Activated B cell treated with CpG ODN at 0.5 μM for 24 hours (primary cell): ENCODE measurements around the gene PPP1R37. TPM values are rescaled to one million over a fixed set of nuclear protein-coding genes. Genes with fewer than 3 reads are reported as not detected.
"Not testable (repeated sequence)": the region's sequence is repeated elsewhere in the genome, so short reads cannot be mapped to it uniquely, and the experiment has no call there.

Source experiments
- ATAC-seq: fragments of 200-7000 bp; cut with Tn5 transposase; one replicate; pipeline ENCODE4 v1.10.0; 2021; ENCODE audit warnings: low read depth, mild to moderate bottlenecking, moderate library complexity
- CTCF ChIA-PET: fragments of 350-600 bp; sonication (Branson Sonifier 250); formaldehyde crosslinking; loops from one replicate; lab custom pipeline; 2021; ENCODE audit warnings: antibody characterized with exemption; lab: Charles Lee
- POLR2A ChIA-PET: fragments of 350-600 bp; sonication (Branson Sonifier 250); formaldehyde crosslinking; loops from one replicate; lab custom pipeline; 2021; ENCODE audit warnings: antibody characterized with exemption; lab: Charles Lee
- DNase-seq: peaks from one replicate; pipeline ENCODE4 v3.0.0; 2022
- H3K27ac Mint-ChIP-seq: one replicate; pipeline ENCODE4 v1.8.0; 2020; ENCODE audit warnings: mixed read lengths
- H3K27me3 Mint-ChIP-seq: one replicate; pipeline ENCODE4 v1.8.0; 2021; ENCODE audit warnings: mixed read lengths
- H3K36me3 Mint-ChIP-seq: one replicate; pipeline ENCODE4 v1.8.0; 2021; ENCODE audit warnings: low read depth, mixed read lengths
- H3K4me1 Mint-ChIP-seq: one replicate; pipeline ENCODE4 v1.8.0; 2021; ENCODE audit warnings: mixed read lengths
- H3K4me3 Mint-ChIP-seq: one replicate; pipeline ENCODE4 v1.8.0; 2020; ENCODE audit warnings: mild to moderate bottlenecking, mixed read lengths
- H3K9me3 Mint-ChIP-seq: one replicate; pipeline ENCODE4 v1.8.0; 2020; ENCODE audit warnings: mixed read lengths
- CTCF ChIP-seq: fragments of 200-600 bp; IDR thresholded peaks from one replicate; pipeline ENCODE4 v1.8.0; 2022; ENCODE audit warnings: antibody characterized with exemption, mild to moderate bottlenecking
- intact Hi-C: fragments of 100-400 bp; cut with micrococcal nuclease; formaldehyde crosslinking; loops from one replicate; pipeline ENCODE4 v1.15.1; 2024
- total RNA-seq: library from RNA; stranded (reverse); gene quantifications from 2 replicates; pipeline ENCODE4 v1.2.3, GENCODE V29; 2022

PPP1R37 gene
- total RNA-seq, 1 donor from 2014 or later, result 27.2 TPM

- CTCF ChIA-PET, result no interaction called here
- peak overlapping the region; percentile 12 for H3K27ac Mint-ChIP-seq
- peak overlapping the region; percentile 15 for H3K4me3 Mint-ChIP-seq
- no peaks in the 10 kb centered on the region for H3K36me3 Mint-ChIP-seq
- no peaks in the 10 kb centered on the region for H3K27me3 Mint-ChIP-seq
- no peaks in the 10 kb centered on the region for H3K9me3 Mint-ChIP-seq
- peak; percentile 45 for ATAC-seq
- intact Hi-C loops, result loop anchor here (2.0 kb wide), 1 partner anchor 14 kb away; no protein-coding TSS in a partner anchor
- H3K4me1 Mint-ChIP-seq, result peaks cover 77% of the 10 kb centered on the region
- POLR2A ChIA-PET, result interaction anchor here (1.0 to 1.4 kb wide), 3 partner anchors 20 to 115 kb away, joined by 3 read pairs; no protein-coding TSS in a partner anchor
- no peak for DNase-seq
- TF ChIP-seq CTCF, result no peak
These were observed 24.2 kb downstream of the PPP1R37 start for GRCh38 chr19:45117167-45117594.

- intact Hi-C loops, result loop anchor here (2.0 kb wide), 1 partner anchor 15 kb away; no protein-coding TSS in a partner anchor
- Mint-ChIP-seq H3K36me3 (no peaks in the 10 kb centered on the region), H3K27ac (no peak overlapping the region), H3K9me3 (no peaks in the 10 kb centered on the region), H3K27me3 (no peaks in the 10 kb centered on the region), H3K4me3 (no peak overlapping the region), H3K4me1 (peaks cover 82% of the 10 kb centered on the region)
- no peak for ATAC-seq
- DNase-seq, result no peak
- CTCF ChIA-PET, result interaction anchor here (0.8 kb wide), 1 partner anchor 25 kb away, joined by 5 read pairs; the partner anchor contains the start of gene PPP1R37
- POLR2A ChIA-PET, result interaction anchor here (1.0 to 1.5 kb wide), 6 partner anchors 15 to 116 kb away, joined by 3 to 4 read pairs (median 3); no protein-coding TSS in a partner anchor
- TF ChIP-seq CTCF, result no peak
These were observed 24.7 kb downstream of the PPP1R37 start for GRCh38 chr19:45117671-45118070.

- H3K27me3 Mint-ChIP-seq, result no peaks in the 10 kb centered on the region
- H3K4me3 Mint-ChIP-seq, result peak overlapping the region; percentile 49
- no peaks in the 10 kb centered on the region for H3K36me3 Mint-ChIP-seq
- H3K27ac Mint-ChIP-seq, result peak overlapping the region; percentile 18
- H3K9me3 Mint-ChIP-seq, result no peaks in the 10 kb centered on the region
- DNase-seq, result no peak
- intact Hi-C loops, result no loop called here
- peaks cover 83% of the 10 kb centered on the region for H3K4me1 Mint-ChIP-seq
- POLR2A ChIA-PET, result interaction anchor here (0.8 to 1.6 kb wide), 5 partner anchors 15 to 89 kb away, joined by 3 to 9 read pairs (median 4); partner anchors contain the start of genes BLOC1S3, PPP1R37 and TRAPPC6A
- CTCF ChIA-PET, result interaction anchor here (0.8 kb wide), 1 partner anchor 25 kb away, joined by 5 read pairs; the partner anchor contains the start of gene PPP1R37
- ATAC-seq, result no peak
- no peak for TF ChIP-seq CTCF
These were observed 25.1 kb downstream of the PPP1R37 start for GRCh38 chr19:45118106-45118505.

- CTCF ChIA-PET, result interaction anchor here (0.8 kb wide), 1 partner anchor 26 kb away, joined by 5 read pairs; the partner anchor contains the start of gene PPP1R37
These were observed 25.8 kb downstream of the PPP1R37 start for GRCh38 chr19:45118591-45119355.

GRCh38 chr19:45119582-45119981 is 26.6 kb downstream of the PPP1R37 start:
- no peak for DNase-seq
- Mint-ChIP-seq H3K4me3 (no peak overlapping the region), H3K4me1 (peaks cover 79% of the 10 kb centered on the region), H3K36me3 (no peaks in the 10 kb centered on the region), H3K27me3 (no peaks in the 10 kb centered on the region), H3K9me3 (no peaks in the 10 kb centered on the region), H3K27ac (peak overlapping the region; percentile 27)
- ChIA-PET POLR2A (interaction anchor here (0.7 to 1.6 kb wide), 5 partner anchors 27 to 103 kb away, joined by 3 to 9 read pairs (median 6); partner anchors contain the start of genes BLOC1S3, PPP1R37 and TRAPPC6A), CTCF (no interaction called here)
- TF ChIP-seq CTCF, result no peak
- intact Hi-C loops, result no loop called here
- ATAC-seq, result no peak

More at GRCh38 chr19:45118591-45119355, 25.8 kb downstream of the PPP1R37 start:
- POLR2A ChIA-PET, result interaction anchor here (0.6 to 1.6 kb wide), 10 partner anchors 16 to 102 kb away, joined by 3 to 9 read pairs (median 4); partner anchors contain the start of genes BLOC1S3, CLASRP, PPP1R37 and TRAPPC6A
- H3K36me3 Mint-ChIP-seq, intact Hi-C loops, DNase-seq, H3K27me3 Mint-ChIP-seq, H3K9me3 Mint-ChIP-seq: not testable (repeated sequence)
- Mint-ChIP-seq H3K4me3 (peak overlapping the region; percentile 49), H3K4me1 (peaks cover 81% of the 10 kb centered on the region), H3K27ac (peak overlapping the region; percentile 27)
- peak; percentile 63 for ATAC-seq
